HG03039 (cell line): ENCODE results near the gene TMEM190.

ENCODE experiments used
- ATAC-seq: cut with Tn5 transposase; IDR thresholded peaks from one replicate; pipeline ENCODE4 v1.9.1; 2021; ENCODE audit warnings: mild to moderate bottlenecking, moderate library complexity; ENCODE audit not compliant: unreplicated experiment

The TMEM190 gene

DNA sequence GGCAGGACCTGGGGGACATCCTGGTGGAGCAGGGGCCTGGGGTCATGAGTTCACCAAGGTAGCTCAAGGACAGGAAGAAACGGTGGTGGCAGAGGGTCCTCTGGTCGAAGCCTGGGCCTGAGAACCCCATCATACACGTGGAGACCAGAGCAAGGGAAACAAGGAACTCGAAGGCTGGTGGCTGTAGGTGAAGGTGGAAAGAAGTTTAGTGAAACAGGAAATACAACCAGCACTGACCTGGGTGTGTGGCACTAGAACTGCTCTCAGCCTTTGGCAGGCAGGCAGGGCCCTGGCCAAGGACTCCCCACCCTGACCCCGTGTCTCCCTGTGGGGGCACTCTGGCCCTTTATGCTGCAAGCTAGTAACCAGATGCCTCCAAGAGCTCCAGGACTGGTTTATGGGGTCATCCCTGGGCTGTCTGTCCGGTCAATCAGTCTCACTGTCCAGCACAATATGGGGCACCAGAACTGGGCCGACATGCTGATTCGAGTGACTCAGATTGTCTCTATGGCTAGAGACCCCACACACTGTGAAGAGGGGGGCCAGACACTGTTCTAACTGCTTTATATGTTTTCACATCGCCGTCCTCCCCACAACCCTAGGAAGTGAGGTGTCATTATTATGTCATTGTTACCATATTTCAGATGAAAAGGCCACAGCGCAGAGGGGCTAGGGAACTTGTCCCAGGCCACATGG, 25.9 kb upstream of the TMEM190 start:
- no peak for ATAC-seq

DNA sequence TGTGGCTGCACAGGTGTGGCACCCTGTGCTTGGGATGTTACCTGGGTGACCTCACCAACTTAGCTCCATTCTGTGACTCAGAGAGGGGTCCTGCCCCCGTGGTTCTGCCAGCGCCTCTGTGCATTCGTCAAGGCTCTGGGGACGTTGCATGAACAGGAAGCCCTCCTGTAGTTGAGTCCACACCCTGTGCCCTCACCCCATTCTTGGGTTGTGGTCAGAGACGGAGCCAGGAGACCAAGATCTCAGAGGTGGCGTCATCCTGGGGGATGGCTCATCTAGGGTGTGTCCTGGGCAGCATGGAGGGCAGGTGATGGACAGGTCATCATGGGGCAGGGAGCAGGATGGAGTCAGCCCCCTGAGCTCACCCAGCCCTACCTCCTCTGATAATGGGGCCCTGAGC, 24.6 kb upstream of the TMEM190 start:
- ATAC-seq = no peak

DNA sequence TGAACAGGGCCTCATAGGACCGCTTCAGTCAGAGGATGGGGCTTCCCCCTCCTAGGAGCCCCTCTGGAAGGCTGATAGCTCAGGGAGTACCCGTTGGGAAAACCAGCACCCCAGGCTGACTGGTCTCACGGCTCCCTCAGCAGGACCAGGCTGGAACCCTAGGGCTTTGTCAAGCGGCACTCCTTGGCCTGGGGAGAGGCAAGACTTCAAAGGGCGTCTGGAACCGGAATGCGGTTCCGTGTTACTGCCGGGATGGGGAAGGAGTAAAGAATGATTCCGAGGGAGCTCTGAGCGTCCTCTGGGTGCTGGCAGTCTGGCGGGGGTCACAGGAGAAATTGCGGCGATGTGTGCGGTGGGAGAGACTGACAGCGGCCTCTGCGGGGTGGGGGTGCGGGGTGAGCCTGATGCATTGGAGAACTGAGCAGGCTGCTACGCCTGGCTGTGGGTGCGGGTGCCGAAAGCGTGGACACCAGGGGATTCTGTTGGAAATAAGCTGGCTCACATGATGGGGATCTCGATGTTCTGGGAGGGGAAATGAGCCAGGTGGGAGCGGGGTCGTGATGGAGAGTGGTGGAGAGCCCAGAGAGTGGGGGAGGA, 24.0 kb upstream of the TMEM190 start:
- no peak for ATAC-seq

DNA sequence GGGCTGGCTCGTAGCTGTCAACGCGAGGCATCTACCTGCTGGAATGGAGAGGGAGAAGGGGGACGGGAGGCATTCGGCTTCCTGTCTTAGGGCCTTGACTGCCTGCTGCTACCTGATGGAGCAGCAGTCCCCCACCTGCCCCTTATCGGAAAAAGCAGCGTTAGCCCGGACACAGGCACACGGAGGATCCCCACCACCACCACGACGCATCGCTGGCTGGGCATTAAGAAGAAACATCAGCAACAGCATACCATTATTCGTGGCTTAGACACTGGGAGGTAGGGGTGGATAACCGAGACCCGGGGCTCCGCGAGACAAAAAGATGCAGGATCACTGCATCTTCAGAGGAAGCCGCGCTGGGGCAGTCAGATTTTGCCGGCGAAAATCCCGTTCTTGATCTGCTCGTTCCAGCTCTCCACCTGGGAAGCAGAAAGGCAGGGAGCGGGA, 23.2 kb upstream of the TMEM190 start:
- ATAC-seq = no peak

DNA sequence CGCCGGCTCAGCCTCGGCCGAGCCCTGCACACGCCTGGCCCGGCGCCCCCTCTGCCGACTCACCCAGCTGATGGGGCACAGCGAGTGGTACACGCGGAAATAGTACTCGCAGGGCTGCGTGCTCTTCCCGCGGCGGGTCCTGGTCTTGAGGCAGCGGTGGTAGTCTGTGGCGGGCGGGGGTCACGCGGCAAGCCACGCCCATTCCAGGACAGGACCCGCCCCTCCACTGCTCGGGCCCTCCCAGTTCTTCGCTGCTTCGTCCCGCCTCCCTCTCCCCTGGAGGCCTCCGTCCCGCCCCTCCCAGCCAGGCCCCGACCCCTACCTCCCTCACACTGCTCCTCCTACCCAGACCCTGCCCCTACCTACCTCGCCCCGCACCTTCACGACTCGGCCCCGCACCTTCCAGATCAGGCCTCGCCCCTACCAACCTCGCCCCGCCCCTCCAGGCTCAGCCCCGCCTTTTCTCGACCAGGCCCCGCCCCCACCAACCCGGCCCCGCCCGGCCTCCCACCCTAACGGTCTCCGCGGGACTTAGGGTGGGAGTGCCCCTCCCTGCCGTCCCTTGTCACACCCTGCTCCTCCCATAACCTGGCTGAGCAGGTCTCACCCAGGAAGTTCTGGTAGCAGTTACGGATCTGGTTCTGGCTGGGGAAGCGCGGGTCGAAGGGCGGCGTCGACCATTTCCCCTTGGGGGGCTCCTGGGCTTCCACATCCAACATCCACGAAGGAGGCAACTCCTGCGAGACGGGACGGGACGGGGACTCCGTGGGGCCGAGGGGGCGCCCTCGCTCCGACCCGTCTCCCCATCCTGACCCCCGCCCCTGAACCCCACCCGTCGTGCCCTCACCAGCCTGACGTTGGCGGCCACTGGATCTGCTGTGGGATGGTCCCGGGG, 22.6 kb upstream of the TMEM190 start:
- no peak for ATAC-seq

DNA sequence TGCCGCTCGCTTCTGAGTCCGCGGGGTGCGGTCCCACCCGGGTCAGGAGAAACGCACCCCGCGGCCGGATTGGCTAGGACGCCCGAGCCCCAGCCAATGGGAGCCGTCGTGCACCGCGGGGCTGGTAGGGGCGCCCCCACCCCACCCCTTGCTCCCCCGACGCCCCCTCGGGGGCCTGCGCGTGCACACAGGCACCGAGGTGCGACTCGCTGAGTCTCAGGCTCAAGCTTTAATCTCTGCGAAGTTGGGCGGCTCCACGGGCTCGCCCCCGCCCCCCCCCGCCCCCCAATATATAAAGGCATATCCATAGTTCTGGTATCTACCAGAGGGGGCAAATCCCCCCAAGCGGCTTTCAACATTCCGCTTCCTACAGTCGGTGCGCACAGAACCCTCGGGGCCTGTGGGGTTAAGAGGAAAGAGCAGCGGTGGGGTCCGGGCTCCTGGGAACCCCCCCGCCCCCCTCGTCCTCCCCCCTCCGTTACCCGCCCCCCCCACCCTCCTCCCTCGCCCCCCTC, 21.9 kb upstream of the TMEM190 start, which contains the start of gene COX6B2:
COX6B2 (minus strand) TSS at position 22 of the 515 bp plus-strand sequence. CDS start 198 bp downstream, outside the sequence.
- no peak for ATAC-seq

DNA sequence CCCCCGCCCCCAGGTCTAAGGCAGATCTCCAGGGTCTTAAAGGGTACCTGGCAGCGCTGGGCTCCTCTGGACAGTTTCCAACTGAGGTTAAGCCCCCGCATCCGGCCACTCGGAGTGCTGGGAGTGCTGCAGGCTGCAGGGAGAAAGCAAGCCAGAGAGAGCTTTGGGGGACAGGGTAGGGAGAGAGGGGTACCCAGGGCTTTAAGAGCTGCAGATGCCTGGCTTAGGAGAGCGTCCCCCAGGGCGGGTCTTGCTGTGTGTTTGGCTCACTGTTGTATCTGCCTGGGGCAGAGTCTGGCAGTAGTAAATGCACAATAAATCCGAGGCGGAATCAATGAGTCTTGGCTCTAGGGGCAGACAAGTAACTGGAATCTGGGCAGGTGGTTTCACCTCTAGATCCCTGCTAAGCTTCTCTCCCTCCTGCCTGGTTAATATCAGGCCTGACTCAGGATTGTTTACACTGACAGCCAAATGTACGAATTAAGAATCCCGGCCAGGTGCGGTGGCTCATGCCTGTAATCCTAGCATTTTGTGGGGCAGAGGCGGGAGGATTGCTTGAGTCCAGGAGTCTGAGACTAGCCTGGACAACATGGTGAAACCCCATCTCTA, 21.3 kb upstream of the TMEM190 start:
- ATAC-seq = no peak

DNA sequence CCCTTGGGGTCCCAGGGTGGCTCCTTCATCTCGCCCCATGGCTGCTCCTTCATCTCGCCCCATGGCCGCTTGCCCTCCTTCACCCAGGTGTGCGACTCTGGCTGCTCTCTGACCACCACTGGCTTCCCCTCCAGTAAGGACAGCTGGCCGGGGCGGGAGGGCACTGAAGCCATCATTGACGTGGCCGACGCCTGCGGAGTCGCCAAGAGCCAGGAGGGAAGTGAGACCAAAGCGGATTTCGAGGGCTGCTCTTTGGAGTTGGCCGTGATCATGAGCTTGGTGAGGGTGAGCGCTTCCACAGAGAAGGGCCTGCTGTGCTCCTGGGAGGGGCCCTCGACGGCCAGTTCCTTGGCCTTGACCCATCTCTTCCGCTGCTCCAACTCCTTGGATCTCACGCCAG, 18.1 kb upstream of the TMEM190 start:
- no peak for ATAC-seq

GRCh38 chr19:55358943-55359908, 17.4 kb upstream of the TMEM190 start:
- ATAC-seq = no peak

GRCh38 chr19:55360902-55361301, 15.7 kb upstream of the TMEM190 start:
- no peak for ATAC-seq

DNA sequence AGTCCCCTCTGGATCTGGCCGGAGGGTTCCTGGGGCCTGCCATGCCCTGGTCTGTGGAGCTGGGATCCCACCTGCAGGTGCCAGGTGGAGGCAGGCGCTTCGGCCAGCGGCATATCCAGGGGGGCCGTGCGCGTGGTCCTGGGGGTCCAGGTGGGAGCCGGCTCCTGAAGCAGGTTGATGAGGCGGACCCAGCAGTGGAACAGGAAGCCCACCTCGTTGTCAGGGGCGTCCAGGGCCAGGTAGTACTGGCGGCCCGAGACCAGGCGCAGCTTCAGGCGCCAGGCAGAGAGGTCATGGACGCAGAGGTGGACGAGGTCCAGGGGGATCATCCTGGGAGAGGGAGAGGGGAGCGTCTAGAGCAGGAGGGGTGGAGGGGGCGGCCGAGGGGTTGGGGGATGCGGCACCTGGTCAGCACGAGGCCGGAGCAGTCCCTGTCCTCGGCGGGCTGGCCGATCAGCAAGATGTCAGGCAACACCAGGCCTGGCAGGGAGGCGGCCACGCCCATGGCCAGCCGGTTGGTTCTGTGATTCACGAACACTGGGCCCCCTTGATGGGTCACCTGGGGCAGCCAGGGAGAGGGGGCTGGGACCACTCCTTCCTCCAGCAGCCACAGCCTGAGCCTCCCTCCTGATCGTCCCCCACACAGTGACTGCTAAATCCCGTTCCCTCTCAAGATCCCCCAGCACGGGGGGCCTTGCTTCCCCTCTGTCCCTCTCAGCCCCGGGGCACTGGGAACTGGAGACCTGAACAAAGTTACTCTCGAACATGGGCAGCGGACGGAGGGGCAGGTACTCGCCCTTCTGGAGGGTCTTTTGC, 14.2 kb upstream of the TMEM190 start:
- ATAC-seq = no peak

GRCh38 chr19:55362990-55363716, 13.5 kb upstream of the TMEM190 start, which contains the start of gene GARIN5B:
GARIN5B (minus strand) TSS chr19:55363260; CDS start chr19:55363066, 194 bp downstream.
- no peak for ATAC-seq

- no peak for ATAC-seq
These were observed 11.4 kb upstream of the TMEM190 start for GRCh38 chr19:55365245-55365644.

DNA sequence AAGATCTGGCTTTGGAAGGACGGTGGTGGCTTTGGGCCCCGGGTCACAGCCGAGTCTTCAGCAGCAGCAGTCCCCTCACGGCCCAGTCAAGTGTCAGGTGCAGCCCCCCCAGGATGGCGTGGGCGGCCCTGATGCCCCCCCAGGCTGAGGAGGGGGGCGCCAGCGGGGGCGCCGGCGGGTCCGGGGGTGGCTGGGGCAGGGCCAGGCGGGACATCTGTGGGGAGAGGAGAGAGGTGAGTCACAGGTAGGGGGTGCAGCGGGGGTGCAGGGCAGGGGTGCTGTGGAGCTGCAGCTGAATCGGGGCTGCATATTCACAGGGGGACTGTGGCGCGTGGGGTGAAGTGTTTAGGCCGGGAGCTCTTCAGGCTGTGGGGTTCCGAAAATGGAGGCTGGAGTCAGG, 10.7 kb upstream of the TMEM190 start:
- ATAC-seq = no peak

DNA sequence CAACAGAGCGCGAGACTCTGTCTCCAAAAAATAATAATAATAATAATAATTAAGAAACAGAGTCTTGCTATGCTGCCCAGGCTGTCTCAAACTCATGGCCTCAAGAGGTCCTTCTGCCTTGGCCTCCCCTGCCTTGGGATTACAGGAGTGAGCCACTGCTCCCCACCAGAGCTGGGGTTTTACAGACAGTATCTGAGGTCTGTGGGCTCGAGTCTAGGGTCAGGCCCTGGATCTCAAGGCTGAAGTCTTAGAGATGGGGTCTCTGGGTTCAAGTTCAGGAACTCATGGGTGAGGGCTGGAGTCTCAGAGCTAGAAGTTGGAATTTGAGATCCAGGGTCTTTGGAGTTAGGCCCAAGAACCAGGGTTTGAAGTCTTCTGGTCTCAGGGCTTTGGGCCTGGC, 9.8 kb upstream of the TMEM190 start:
- no peak for ATAC-seq

DNA sequence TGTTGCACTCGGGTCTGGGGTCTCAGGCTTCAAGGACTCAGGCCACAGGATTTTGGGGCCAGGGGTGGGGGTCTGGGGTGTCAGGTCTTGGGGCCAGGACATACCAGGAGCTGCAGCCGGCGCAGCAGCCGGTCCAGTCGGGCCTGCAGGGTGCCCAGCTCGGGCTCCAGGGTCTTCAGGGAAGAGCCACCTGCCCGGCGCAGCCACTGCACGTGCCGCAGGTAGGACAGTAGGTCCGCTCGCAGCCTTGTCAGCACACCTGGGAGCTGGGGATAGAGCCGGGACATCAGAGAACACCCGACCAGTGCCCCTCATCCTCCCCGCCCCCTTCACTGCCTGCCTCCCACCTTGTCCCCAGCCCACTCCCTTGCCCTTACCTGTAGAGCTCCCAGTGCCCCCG, 8.5 kb upstream of the TMEM190 start:
- ATAC-seq = no peak

DNA sequence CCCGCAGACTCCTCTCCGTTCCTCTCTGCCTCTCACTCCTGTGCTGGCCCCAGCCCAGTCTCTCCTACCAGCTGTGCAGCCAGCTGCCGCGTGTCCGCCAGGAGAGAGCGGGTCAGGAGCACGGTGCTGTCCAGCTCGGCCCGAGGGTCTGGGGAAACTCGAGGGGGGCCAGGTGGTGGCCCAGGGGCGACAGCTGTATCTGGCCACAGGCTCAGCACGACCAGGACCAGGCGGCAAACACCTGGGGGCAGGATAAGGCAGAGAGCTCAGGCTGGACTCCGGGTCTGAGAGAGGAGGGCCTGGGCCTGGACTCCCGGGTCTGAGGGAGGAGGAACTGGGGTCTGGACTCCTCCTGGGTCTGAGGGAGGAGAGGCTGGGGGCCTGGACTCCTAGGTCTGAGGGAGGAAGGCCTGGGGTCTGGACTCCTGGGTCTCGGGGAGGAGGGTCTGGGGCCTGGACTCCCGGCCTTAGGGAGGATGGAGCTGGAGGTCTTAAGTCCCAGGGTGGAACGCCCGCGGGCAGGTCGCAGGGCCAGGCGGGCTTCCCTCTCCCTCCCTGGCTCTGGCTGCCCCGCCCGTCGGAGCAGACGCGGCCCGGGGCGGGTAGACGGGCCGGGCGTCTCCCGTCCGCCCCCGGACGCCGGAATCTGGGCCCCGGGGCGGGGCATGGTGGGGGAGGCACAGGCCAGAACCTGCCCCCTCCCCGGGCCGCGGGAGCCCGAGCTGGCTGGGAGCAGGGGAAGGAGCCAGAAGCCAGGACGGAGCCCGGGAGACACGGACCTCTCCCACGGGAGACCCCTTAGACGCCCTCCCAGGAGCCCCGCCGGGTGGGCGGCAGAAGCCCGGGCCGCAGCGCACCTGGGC, 7.7 kb upstream of the TMEM190 start:
- ATAC-seq = no peak
